Esophagus squamous epithelium (tissue), 4 donors: ENCODE measurements around the gene PRKACG.

Source experiments
- CTCF ChIP-seq, 6 experiments: fragments of 450-650 bp in 4 of 6; fragments of 200-600 bp in 2 of 6; sonication (generic) in 2 of 6; IDR thresholded peaks; one replicate each; pipeline ENCODE4 v1.5.1; 2016 to 2019; ENCODE audit warnings: antibody characterized with exemption in 6 of 6, mild to moderate bottlenecking in 4 of 6, moderate library complexity in 4 of 6
- POLR2A ChIP-seq, 4 donors: fragments of 450-650 bp; IDR thresholded peaks; one replicate each; pipeline ENCODE4 v1.6.1; 2017; ENCODE audit warnings: antibody characterized with exemption in 4 of 4, mild to moderate bottlenecking in 4 of 4, moderate library complexity in 3 of 4

- no peak for TF ChIP-seq CTCF (IDR thresholded peaks at IDR 0.05)
- TF ChIP-seq POLR2A (IDR thresholded peaks at IDR 0.05), result no peak
Measured at GRCh38 chr9:68998812-68999211, 15.1 kb downstream of the PRKACG start.
